Cortex of kidney (tissue), 1 donor: ENCODE results near the gene IP6K2.
"Not testable (repeated sequence)": the region's sequence is repeated elsewhere in the genome, so short reads cannot be mapped to it uniquely, and the experiment has no call there.

ENCODE experiments used
- DNase-seq: peaks from one replicate; lab custom pipeline; 2025; lab: John Stamatoyannopoulos, UW

Gene IP6K2

GRCh38 chr3:48716982-48717746, at the start of gene IP6K2:
Gene IP6K2, minus strand, starts transcription at chr3:48717221. Its CDS starts 21,930 bp downstream, at chr3:48695291.
- peak; percentile 48 for DNase-seq

GRCh38 chr3:48765376-48765775, 48.4 kb upstream of the IP6K2 start:
- DNase-seq: no peak

GRCh38 chr3:48762816-48763215, 45.8 kb upstream of the IP6K2 start:
- DNase-seq: no peak

- not testable (repeated sequence) for DNase-seq
Observed at GRCh38 chr3:48759991-48760540, 43.0 kb upstream of the IP6K2 start.

- not testable (repeated sequence) for DNase-seq
Observed at GRCh38 chr3:48759531-48759930, 42.5 kb upstream of the IP6K2 start.

GRCh38 chr3:48759071-48759470, 42.0 kb upstream of the IP6K2 start:
- DNase-seq: no peak

GRCh38 chr3:48756640-48757039, 39.6 kb upstream of the IP6K2 start:
- no peak for DNase-seq

- DNase-seq: no peak
Observed at GRCh38 chr3:48750856-48751255, 33.8 kb upstream of the IP6K2 start.

- DNase-seq: no peak
Observed at GRCh38 chr3:48748754-48749153, 31.7 kb upstream of the IP6K2 start.

- no peak for DNase-seq
Observed at GRCh38 chr3:48747706-48748105, 30.7 kb upstream of the IP6K2 start.

- no peak for DNase-seq
Observed at GRCh38 chr3:48747015-48747615, 30.1 kb upstream of the IP6K2 start.

GRCh38 chr3:48743773-48744172, 26.8 kb upstream of the IP6K2 start:
- no peak for DNase-seq

GRCh38 chr3:48741226-48741625, 24.2 kb upstream of the IP6K2 start:
- DNase-seq: not testable (repeated sequence)

GRCh38 chr3:48739955-48740823, 23.2 kb upstream of the IP6K2 start:
- peak; percentile 18 for DNase-seq

- DNase-seq: no peak
Observed at GRCh38 chr3:48739617-48739954, 22.6 kb upstream of the IP6K2 start.

GRCh38 chr3:48738926-48739616, 22.1 kb upstream of the IP6K2 start:
- DNase-seq: no peak

GRCh38 chr3:48738144-48738536, 21.1 kb upstream of the IP6K2 start:
- DNase-seq: no peak

- DNase-seq: not testable (repeated sequence)
Observed at GRCh38 chr3:48735075-48735767, 18.2 kb upstream of the IP6K2 start.

- not testable (repeated sequence) for DNase-seq
Observed at GRCh38 chr3:48734541-48734940, 17.5 kb upstream of the IP6K2 start.

GRCh38 chr3:48733752-48734518, 16.9 kb upstream of the IP6K2 start:
- DNase-seq: not testable (repeated sequence)
